Glutamatergic neuron (in vitro differentiated cells): Measurements from ENCODE around the gene C17orf67. TPM values are rescaled to one million over a fixed set of nuclear protein-coding genes. Genes with fewer than 3 reads are reported as not detected.

Experiments used
- DNase-seq: peaks from one replicate; pipeline ENCODE4 v3.0.0; 2022
- H3K27ac Mint-ChIP-seq: one replicate; pipeline ENCODE4 v1.8.0; 2020; ENCODE audit warnings: mild to moderate bottlenecking, mixed read lengths, inconsistent platforms; ENCODE audit not compliant: unreplicated experiment
- H3K27me3 Mint-ChIP-seq: one replicate; pipeline ENCODE4 v1.8.0; 2020; ENCODE audit warnings: mild to moderate bottlenecking, moderate library complexity, mixed read lengths, inconsistent platforms; ENCODE audit not compliant: unreplicated experiment
- H3K36me3 Mint-ChIP-seq: one replicate; pipeline ENCODE4 v1.8.0; 2020; ENCODE audit warnings: mild to moderate bottlenecking, mixed read lengths, inconsistent platforms; ENCODE audit not compliant: unreplicated experiment
- H3K4me1 Mint-ChIP-seq: one replicate; pipeline ENCODE4 v1.8.0; 2020; ENCODE audit warnings: mild to moderate bottlenecking, low read depth, mixed read lengths, inconsistent platforms; ENCODE audit not compliant: unreplicated experiment
- H3K4me3 Mint-ChIP-seq: one replicate; pipeline ENCODE4 v1.8.0; 2020; ENCODE audit warnings: mild to moderate bottlenecking, mixed read lengths, inconsistent platforms; ENCODE audit not compliant: unreplicated experiment
- H3K9me3 Mint-ChIP-seq: one replicate; pipeline ENCODE4 v1.8.0; 2020; ENCODE audit warnings: mild to moderate bottlenecking, moderate library complexity, mixed read lengths, inconsistent platforms; ENCODE audit not compliant: unreplicated experiment
- total RNA-seq: library from RNA; stranded (reverse); fragmentation: NEBNext Ultra II Directional; extraction: Animal tissue kit (Norgen Biotek cat#: 25700); gene quantifications from one replicate; pipeline ENCODE4 v1.2.1, GENCODE V29; 2021; ENCODE audit not compliant: unreplicated experiment
- TF ChIP-seq, protein P1 (sequence below): fragments of 200-600 bp; sonication (generic); IDR thresholded peaks from one replicate; pipeline ENCODE4 v1.5.0; 2021; ENCODE audit not compliant: partially characterized antibody, unreplicated experiment

Gene C17orf67
- total RNA-seq, 1 donor from 2014 or later, result not detected

DNA sequence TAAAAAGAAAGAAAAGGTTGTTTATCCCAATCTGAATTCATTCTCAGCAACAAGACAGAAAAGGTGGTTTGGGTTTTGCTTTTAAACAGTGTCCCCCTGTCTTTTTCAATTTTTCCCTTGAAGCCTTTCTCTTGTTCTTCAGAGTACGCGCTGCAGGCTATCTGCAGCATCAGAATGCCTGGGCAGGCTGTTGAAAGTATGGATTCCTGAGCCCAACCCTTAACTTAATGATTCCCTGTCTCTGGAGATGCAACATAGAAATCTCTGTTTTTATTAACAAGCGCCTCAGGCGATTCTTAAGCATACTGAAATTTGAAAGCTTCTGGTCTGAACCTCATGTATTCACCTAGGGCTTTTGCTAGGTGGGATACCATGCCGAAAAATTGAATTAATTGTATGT lies 32.4 kb upstream of the C17orf67 start:
- Mint-ChIP-seq H3K27ac (no peak overlapping the region), H3K4me1 (no peaks in the 10 kb centered on the region), H3K36me3 (no peaks in the 10 kb centered on the region), H3K4me3 (no peak overlapping the region), H3K27me3 (no peaks in the 10 kb centered on the region), H3K9me3 (no peaks in the 10 kb centered on the region)
- TF ChIP-seq, protein P1, sequence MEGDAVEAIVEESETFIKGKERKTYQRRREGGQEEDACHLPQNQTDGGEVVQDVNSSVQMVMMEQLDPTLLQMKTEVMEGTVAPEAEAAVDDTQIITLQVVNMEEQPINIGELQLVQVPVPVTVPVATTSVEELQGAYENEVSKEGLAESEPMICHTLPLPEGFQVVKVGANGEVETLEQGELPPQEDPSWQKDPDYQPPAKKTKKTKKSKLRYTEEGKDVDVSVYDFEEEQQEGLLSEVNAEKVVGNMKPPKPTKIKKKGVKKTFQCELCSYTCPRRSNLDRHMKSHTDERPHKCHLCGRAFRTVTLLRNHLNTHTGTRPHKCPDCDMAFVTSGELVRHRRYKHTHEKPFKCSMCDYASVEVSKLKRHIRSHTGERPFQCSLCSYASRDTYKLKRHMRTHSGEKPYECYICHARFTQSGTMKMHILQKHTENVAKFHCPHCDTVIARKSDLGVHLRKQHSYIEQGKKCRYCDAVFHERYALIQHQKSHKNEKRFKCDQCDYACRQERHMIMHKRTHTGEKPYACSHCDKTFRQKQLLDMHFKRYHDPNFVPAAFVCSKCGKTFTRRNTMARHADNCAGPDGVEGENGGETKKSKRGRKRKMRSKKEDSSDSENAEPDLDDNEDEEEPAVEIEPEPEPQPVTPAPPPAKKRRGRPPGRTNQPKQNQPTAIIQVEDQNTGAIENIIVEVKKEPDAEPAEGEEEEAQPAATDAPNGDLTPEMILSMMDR, result no peak
- no peak for DNase-seq

DNA sequence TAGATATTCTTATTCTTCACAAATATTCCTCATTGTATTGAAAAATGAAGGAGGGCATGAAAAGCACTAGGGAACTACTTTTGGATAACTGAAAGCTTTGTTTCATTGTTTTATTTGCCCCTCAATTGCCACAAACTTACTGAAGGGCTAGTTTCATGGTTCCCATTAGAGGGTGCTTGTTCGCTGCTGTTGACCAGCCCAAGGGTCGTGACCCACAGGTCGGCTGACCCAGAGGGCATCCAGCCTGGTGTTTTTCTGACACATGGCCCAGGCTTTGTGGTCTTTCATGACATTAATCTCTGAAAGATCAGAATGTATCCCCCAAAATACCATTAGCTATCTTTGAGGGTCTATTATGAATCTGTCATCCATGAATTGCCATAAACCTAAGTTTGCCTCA lies 30.3 kb upstream of the C17orf67 start:
- no peak overlapping the region for H3K27ac Mint-ChIP-seq
- H3K9me3 Mint-ChIP-seq, result no peaks in the 10 kb centered on the region
- no peaks in the 10 kb centered on the region for H3K4me1 Mint-ChIP-seq
- TF ChIP-seq, protein P1, result no peak
- no peaks in the 10 kb centered on the region for H3K27me3 Mint-ChIP-seq
- no peak for DNase-seq
- no peaks in the 10 kb centered on the region for H3K36me3 Mint-ChIP-seq
- no peak overlapping the region for H3K4me3 Mint-ChIP-seq

DNA sequence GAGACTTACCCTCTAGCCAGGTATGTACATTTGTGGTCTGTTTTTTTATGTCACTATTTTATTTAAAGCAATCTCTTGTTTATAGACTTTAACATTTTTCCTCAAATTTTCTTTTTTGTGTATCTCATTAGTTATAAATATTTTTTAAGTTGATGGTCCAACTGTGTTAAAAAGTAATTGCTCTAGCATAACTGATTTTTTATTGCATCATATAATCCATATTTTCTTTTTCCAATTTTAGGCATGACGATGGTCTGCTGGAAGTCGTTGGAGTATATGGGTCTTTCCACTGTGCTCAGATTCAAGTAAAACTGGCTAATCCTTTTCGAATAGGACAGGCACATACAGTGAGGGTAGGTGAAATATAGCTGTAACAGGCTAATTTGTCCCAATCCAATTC lies 28.2 kb upstream of the C17orf67 start:
- H3K4me3 Mint-ChIP-seq, result no peak overlapping the region
- H3K4me1 Mint-ChIP-seq, result no peaks in the 10 kb centered on the region
- DNase-seq, result no peak
- H3K36me3 Mint-ChIP-seq, result no peaks in the 10 kb centered on the region
- H3K27me3 Mint-ChIP-seq, result no peaks in the 10 kb centered on the region
- H3K9me3 Mint-ChIP-seq, result no peaks in the 10 kb centered on the region
- H3K27ac Mint-ChIP-seq, result no peak overlapping the region
- TF ChIP-seq, protein P1, result no peak

DNA sequence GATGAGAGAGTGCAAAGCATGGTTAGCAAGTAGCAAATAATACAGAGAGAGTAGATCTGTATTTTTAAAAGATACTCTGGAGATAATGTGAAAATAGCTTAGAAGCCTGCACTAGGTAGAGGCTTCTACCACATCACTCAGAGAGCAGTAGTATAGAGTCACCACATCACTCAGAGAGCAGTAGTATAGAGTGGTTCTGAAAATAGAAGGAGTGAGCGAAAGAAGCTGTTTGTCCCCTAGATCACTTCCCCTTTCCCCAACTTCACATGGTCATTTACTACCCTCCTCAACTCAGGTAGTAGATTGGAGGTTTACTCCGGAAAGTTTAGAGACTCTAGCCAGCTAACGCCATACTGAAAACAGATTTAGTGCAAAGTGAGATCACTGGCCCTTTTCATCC lies 17.3 kb upstream of the C17orf67 start:
- no peak for DNase-seq
- H3K4me3 Mint-ChIP-seq, result no peak overlapping the region
- H3K9me3 Mint-ChIP-seq, result peaks cover 1% of the 10 kb centered on the region
- no peak overlapping the region for H3K27ac Mint-ChIP-seq
- H3K27me3 Mint-ChIP-seq, result peaks cover 2% of the 10 kb centered on the region
- TF ChIP-seq, protein P1, result no peak
- no peaks in the 10 kb centered on the region for H3K36me3 Mint-ChIP-seq
- H3K4me1 Mint-ChIP-seq, result no peaks in the 10 kb centered on the region

DNA sequence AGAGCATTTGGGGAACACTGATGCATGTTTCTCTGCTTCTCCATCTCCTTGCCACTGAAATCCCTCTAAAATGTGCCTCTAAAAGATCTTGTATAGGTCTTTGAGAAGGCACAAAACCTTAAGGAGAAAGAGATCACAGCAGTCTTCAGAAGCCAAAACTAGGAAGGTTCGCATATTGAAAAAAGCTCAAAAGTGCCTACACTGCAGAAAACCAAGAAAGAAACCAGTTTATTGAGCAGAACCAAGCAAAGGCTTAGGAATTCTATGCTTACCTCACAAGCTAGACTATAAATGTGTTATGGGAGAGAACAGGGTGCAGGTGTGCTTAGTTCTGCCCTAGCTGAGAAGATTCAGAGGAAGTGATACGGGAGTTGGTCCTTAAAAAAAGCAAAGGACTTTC lies 16.9 kb upstream of the C17orf67 start:
- no peaks in the 10 kb centered on the region for H3K36me3 Mint-ChIP-seq
- TF ChIP-seq, protein P1, result no peak
- no peak for DNase-seq
- H3K9me3 Mint-ChIP-seq, result peaks cover 1% of the 10 kb centered on the region
- H3K27me3 Mint-ChIP-seq, result peaks cover 2% of the 10 kb centered on the region
- no peak overlapping the region for H3K27ac Mint-ChIP-seq
- H3K4me3 Mint-ChIP-seq, result no peak overlapping the region
- no peaks in the 10 kb centered on the region for H3K4me1 Mint-ChIP-seq
